HG02870 (cell line): ENCODE results near the gene KCNA5.

Experiments used
- ATAC-seq: cut with Tn5 transposase; IDR thresholded peaks from one replicate; pipeline ENCODE4 v1.9.1; 2021; ENCODE audit warnings: mild to moderate bottlenecking, moderate library complexity; ENCODE audit not compliant: unreplicated experiment

Gene KCNA5

GRCh38 chr12:5043589-5044419 lies at the start of gene KCNA5:
TSS of gene KCNA5 (plus strand) at chr12:5043879. CDS start at chr12:5044148, 269 bp downstream.
- ATAC-seq, result no peak

- ATAC-seq, result no peak
These were observed 49.1 kb upstream of the KCNA5 start for GRCh38 chr12:4994622-4995021.

- no peak for ATAC-seq
These were observed 47.0 kb upstream of the KCNA5 start for GRCh38 chr12:4996714-4997113.

- no peak for ATAC-seq
These were observed 45.7 kb upstream of the KCNA5 start for GRCh38 chr12:4997939-4998338.

- ATAC-seq, result no peak
These were observed 43.5 kb upstream of the KCNA5 start for GRCh38 chr12:5000204-5000603.

GRCh38 chr12:5000658-5001385 lies 42.9 kb upstream of the KCNA5 start:
- no peak for ATAC-seq

- ATAC-seq, result no peak
These were observed 40.5 kb upstream of the KCNA5 start for GRCh38 chr12:5003025-5003666.

- ATAC-seq, result no peak
These were observed 35.0 kb upstream of the KCNA5 start for GRCh38 chr12:5008661-5009060.

GRCh38 chr12:5010151-5010550 lies 33.5 kb upstream of the KCNA5 start:
- no peak for ATAC-seq

GRCh38 chr12:5012337-5012736 lies 31.3 kb upstream of the KCNA5 start:
- ATAC-seq, result no peak

GRCh38 chr12:5013266-5013730 lies 30.4 kb upstream of the KCNA5 start:
- no peak for ATAC-seq

- no peak for ATAC-seq
These were observed 29.4 kb upstream of the KCNA5 start for GRCh38 chr12:5014269-5014668.

- ATAC-seq, result no peak
These were observed 27.8 kb upstream of the KCNA5 start for GRCh38 chr12:5015711-5016492.

- no peak for ATAC-seq
These were observed 27.2 kb upstream of the KCNA5 start for GRCh38 chr12:5016526-5016925.

GRCh38 chr12:5017638-5018348 lies 25.9 kb upstream of the KCNA5 start:
- ATAC-seq, result no peak

GRCh38 chr12:5018677-5019076 lies 25.0 kb upstream of the KCNA5 start:
- ATAC-seq, result no peak

- ATAC-seq, result no peak
These were observed 21.7 kb upstream of the KCNA5 start for GRCh38 chr12:5022025-5022424.

GRCh38 chr12:5022465-5023061 lies 21.1 kb upstream of the KCNA5 start:
- no peak for ATAC-seq

GRCh38 chr12:5023842-5024241 lies 19.8 kb upstream of the KCNA5 start:
- no peak for ATAC-seq
